SJCRH30 (cell line): ENCODE results near the gene MAG. TPM values are rescaled to one million over a fixed set of nuclear protein-coding genes. Genes with fewer than 3 reads are reported as not detected.

Experiments used
- DNase-seq, 2 experiments: peaks; one replicate each; pipeline ENCODE4 v3.0.0-alpha.2; 2015 to 2020
- H3K27ac ChIP-seq: fragments of 250-450 bp; sonication (Bioruptor Pico); 2 replicates; pipeline ENCODE4 v1.5.1; 2020; ENCODE audit warnings: mild to moderate bottlenecking, moderate library complexity
- H3K27me3 ChIP-seq: fragments of 250-450 bp; sonication (Bioruptor Pico); 2 replicates; pipeline ENCODE4 v1.5.1; 2020; ENCODE audit warnings: mild to moderate bottlenecking, moderate library complexity
- H3K36me3 ChIP-seq: fragments of 250-450 bp; sonication (Bioruptor Pico); 2 replicates; pipeline ENCODE4 v1.5.1; 2020; ENCODE audit warnings: mild to moderate bottlenecking, moderate library complexity
- H3K4me1 ChIP-seq: fragments of 250-450 bp; sonication (Bioruptor Pico); 2 replicates; pipeline ENCODE4 v1.5.1; 2020; ENCODE audit warnings: mild to moderate bottlenecking, moderate library complexity
- H3K4me3 ChIP-seq: fragments of 250-450 bp; sonication (Bioruptor Pico); 2 replicates; pipeline ENCODE4 v1.5.1; 2020; ENCODE audit warnings: mild to moderate bottlenecking, moderate library complexity
- H3K9me3 ChIP-seq: fragments of 250-450 bp; sonication (Bioruptor Pico); replicated peaks from 2 replicates; pipeline ENCODE4 v1.5.1; 2020; ENCODE audit warnings: mild to moderate bottlenecking, moderate library complexity
- total RNA-seq: library from RNA; depleted of rRNA; stranded (reverse); fragments of >200 nt; shearing (Covaris generic); gene quantifications from 2 replicates; pipeline ENCODE4 v1.2.3, GENCODE V29; 2014

MAG gene
- total RNA-seq, 1 experiment from 2014 or later = 1.2 TPM

- Histone ChIP-seq H3K27ac (no peak overlapping the region), H3K36me3 (no peaks in the 10 kb centered on the region)
These were observed 4.9 kb downstream of the MAG start for GRCh38 chr19:35296644-35297514.

GRCh38 chr19:35297515-35297848 lies 5.5 kb downstream of the MAG start:
- H3K9me3 ChIP-seq = no peaks in the 10 kb centered on the region
- peaks cover 8% of the 10 kb centered on the region; the same call in 1 of the 2 replicates for H3K4me1 ChIP-seq
- H3K4me3 ChIP-seq = no peak overlapping the region
- H3K36me3 ChIP-seq = no peaks in the 10 kb centered on the region
- DNase-seq = no peak
- H3K27me3 ChIP-seq = no peaks in the 10 kb centered on the region; the same call in 1 of the 2 replicates
- H3K27ac ChIP-seq = no peak overlapping the region

More at GRCh38 chr19:35296644-35297514, 4.9 kb downstream of the MAG start:
- Histone ChIP-seq H3K27me3 (no peaks in the 10 kb centered on the region; the same call in 1 of the 2 replicates), H3K4me1 (peaks cover 13% of the 10 kb centered on the region; the same call in 1 of the 2 replicates), H3K9me3 (no peaks in the 10 kb centered on the region), H3K4me3 (no peak overlapping the region)
- no peak for DNase-seq

GRCh38 chr19:35297922-35298321 lies 6.0 kb downstream of the MAG start:
- Histone ChIP-seq H3K27ac (no peak overlapping the region), H3K4me3 (no peak overlapping the region), H3K36me3 (no peaks in the 10 kb centered on the region), H3K9me3 (no peaks in the 10 kb centered on the region), H3K27me3 (no peaks in the 10 kb centered on the region; the same call in 1 of the 2 replicates), H3K4me1 (peaks cover 7% of the 10 kb centered on the region; the same call in 1 of the 2 replicates)
- no peak for DNase-seq

GRCh38 chr19:35298561-35298972 lies 6.6 kb downstream of the MAG start:
- H3K36me3 ChIP-seq = no peaks in the 10 kb centered on the region
- no peaks in the 10 kb centered on the region for H3K9me3 ChIP-seq
- H3K27ac ChIP-seq = no peak overlapping the region
- DNase-seq = no peak
- H3K27me3 ChIP-seq = no peaks in the 10 kb centered on the region; the same call in 1 of the 2 replicates
- no peak overlapping the region for H3K4me3 ChIP-seq
- H3K4me1 ChIP-seq = peaks cover under 1% of the 10 kb centered on the region; the same call in 1 of the 2 replicates

- no peaks in the 10 kb centered on the region for H3K36me3 ChIP-seq
- DNase-seq = no peak
- no peak overlapping the region for H3K4me3 ChIP-seq
- H3K27me3 ChIP-seq = no peaks in the 10 kb centered on the region
- H3K4me1 ChIP-seq = no peaks in the 10 kb centered on the region
- H3K27ac ChIP-seq = no peak overlapping the region
- no peaks in the 10 kb centered on the region for H3K9me3 ChIP-seq
These were observed 7.8 kb downstream of the MAG start for GRCh38 chr19:35299523-35300338.

GRCh38 chr19:35300339-35300649 lies 8.3 kb downstream of the MAG start:
- Histone ChIP-seq H3K27ac (no peak overlapping the region), H3K9me3 (no peaks in the 10 kb centered on the region), H3K4me1 (no peaks in the 10 kb centered on the region), H3K4me3 (no peak overlapping the region), H3K36me3 (no peaks in the 10 kb centered on the region), H3K27me3 (no peaks in the 10 kb centered on the region)
- DNase-seq = no peak

GRCh38 chr19:35301961-35302360 lies 10.0 kb downstream of the MAG start:
- H3K27ac ChIP-seq = no peak overlapping the region
- no peaks in the 10 kb centered on the region for H3K9me3 ChIP-seq
- H3K4me1 ChIP-seq = no peaks in the 10 kb centered on the region
- DNase-seq = no peak
- H3K36me3 ChIP-seq = no peaks in the 10 kb centered on the region
- no peak overlapping the region for H3K4me3 ChIP-seq
- H3K27me3 ChIP-seq = no peaks in the 10 kb centered on the region

- Histone ChIP-seq H3K27ac (no peak overlapping the region), H3K36me3 (no peaks in the 10 kb centered on the region), H3K9me3 (no peaks in the 10 kb centered on the region), H3K4me1 (no peaks in the 10 kb centered on the region), H3K4me3 (no peak overlapping the region), H3K27me3 (no peaks in the 10 kb centered on the region)
- DNase-seq = no peak
These were observed 10.5 kb downstream of the MAG start for GRCh38 chr19:35302446-35302845.

GRCh38 chr19:35303357-35303915 lies 11.5 kb downstream of the MAG start:
- H3K9me3 ChIP-seq = no peaks in the 10 kb centered on the region
- no peak overlapping the region for H3K27ac ChIP-seq
- H3K36me3 ChIP-seq = no peaks in the 10 kb centered on the region
- H3K4me3 ChIP-seq = no peak overlapping the region
- H3K4me1 ChIP-seq = no peaks in the 10 kb centered on the region
- H3K27me3 ChIP-seq = no peaks in the 10 kb centered on the region
- DNase-seq = no peak

- H3K36me3 ChIP-seq = no peaks in the 10 kb centered on the region
- no peak overlapping the region for H3K27ac ChIP-seq
- no peaks in the 10 kb centered on the region for H3K9me3 ChIP-seq
- no peak for DNase-seq
- no peak overlapping the region for H3K4me3 ChIP-seq
- no peaks in the 10 kb centered on the region for H3K4me1 ChIP-seq
- no peaks in the 10 kb centered on the region for H3K27me3 ChIP-seq
These were observed 12.1 kb downstream of the MAG start for GRCh38 chr19:35304036-35304435.

GRCh38 chr19:35305181-35305580 lies 13.2 kb downstream of the MAG start:
- Histone ChIP-seq H3K4me3 (no peak overlapping the region), H3K27ac (no peak overlapping the region), H3K36me3 (no peaks in the 10 kb centered on the region), H3K4me1 (peaks cover 7% of the 10 kb centered on the region; the same call in 1 of the 2 replicates), H3K9me3 (no peaks in the 10 kb centered on the region), H3K27me3 (no peaks in the 10 kb centered on the region)
- DNase-seq = no peak

- Histone ChIP-seq H3K36me3 (no peaks in the 10 kb centered on the region), H3K4me1 (peaks cover 7% of the 10 kb centered on the region; the same call in 1 of the 2 replicates), H3K4me3 (no peak overlapping the region), H3K9me3 (no peaks in the 10 kb centered on the region), H3K27ac (no peak overlapping the region), H3K27me3 (no peaks in the 10 kb centered on the region)
- DNase-seq = no peak
These were observed 14.7 kb downstream of the MAG start for GRCh38 chr19:35306473-35307246.

GRCh38 chr19:35307931-35308330 lies 16.0 kb downstream of the MAG start:
- Histone ChIP-seq H3K9me3 (no peaks in the 10 kb centered on the region), H3K27me3 (no peaks in the 10 kb centered on the region), H3K27ac (no peak overlapping the region), H3K4me3 (no peak overlapping the region), H3K36me3 (no peaks in the 10 kb centered on the region), H3K4me1 (peaks cover 7% of the 10 kb centered on the region; the same call in 1 of the 2 replicates)
- peak in 1 of 2 experiments; percentile 50 for DNase-seq

- no peak for DNase-seq
- Histone ChIP-seq H3K27me3 (no peaks in the 10 kb centered on the region), H3K9me3 (no peaks in the 10 kb centered on the region), H3K27ac (no peak overlapping the region), H3K36me3 (no peaks in the 10 kb centered on the region), H3K4me3 (no peak overlapping the region), H3K4me1 (peaks cover 7% of the 10 kb centered on the region; the same call in 1 of the 2 replicates)
These were observed 16.9 kb downstream of the MAG start for GRCh38 chr19:35308910-35309309.
